Lower leg skin (tissue), 3 donors: Measurements from ENCODE around the gene AP1G2.

Experiments used
- CTCF ChIP-seq, 3 donors: fragments of 450-650 bp; IDR thresholded peaks; one replicate each; pipeline ENCODE4 v1.5.1; 2016; ENCODE audit warnings: antibody characterized with exemption in 3 of 3, mild to moderate bottlenecking in 3 of 3, moderate library complexity in 2 of 3
- POLR2A ChIP-seq, 2 donors: fragments of 450-650 bp; IDR thresholded peaks; one replicate each; pipeline ENCODE4 v1.6.1; 2016 to 2017; ENCODE audit warnings: antibody characterized with exemption in 2 of 2, mild to moderate bottlenecking in 1 of 2, moderate library complexity in 1 of 2

DNA sequence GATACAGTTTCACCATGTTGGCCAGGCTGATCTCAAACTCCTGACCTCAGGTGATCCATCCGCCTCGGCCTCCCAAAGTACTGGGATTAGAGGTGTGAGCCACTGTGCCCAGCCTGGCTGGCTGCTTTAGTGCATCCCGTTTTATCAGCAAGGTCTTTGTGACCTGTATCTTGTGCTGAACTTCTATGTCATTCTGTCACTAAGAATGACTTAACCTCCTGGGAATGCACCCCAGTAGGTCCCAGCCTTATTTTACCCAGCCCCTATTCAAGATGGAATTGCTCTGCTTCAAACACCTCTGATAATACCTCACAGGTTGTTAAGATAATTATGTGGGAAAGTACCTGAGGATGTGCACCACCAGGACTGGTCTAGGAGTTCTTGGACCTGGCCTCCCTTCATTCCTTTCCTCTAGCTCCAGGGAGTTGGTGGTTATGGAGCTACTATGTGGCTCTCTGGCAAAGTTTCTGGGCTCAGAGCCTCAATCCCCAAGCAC is 37.1 kb upstream of the AP1G2 start:
- TF ChIP-seq CTCF (IDR thresholded peaks at IDR 0.05), result no peak
- TF ChIP-seq POLR2A (IDR thresholded peaks at IDR 0.05), result no peak
